DND-41 (cell line): Measurements from ENCODE around the gene TMEM253.
A peak's percentile ranks its signal among the peaks of the same experiment; 100 is the strongest.

Experiments
- ATAC-seq: fragments of 200-7000 bp; cut with Tn5 transposase; 3 replicates; pipeline ENCODE4 v1.9.1; 2021; ENCODE audit warnings: low read depth; ENCODE audit not compliant: insufficient read depth
- DNase-seq: peaks from one replicate; pipeline ENCODE4 v3.0.0-alpha.2; 2020
- H2AFZ ChIP-seq: 2 replicates; pipeline ENCODE4 v1.6.0; 2012; ENCODE audit warnings: low read depth, low read length
- H3K27ac ChIP-seq: 2 replicates; pipeline ENCODE4 v1.5.1; 2012; ENCODE audit warnings: low read length, inconsistent platforms
- H3K27me3 ChIP-seq: fragments of 200-600 bp; sonication (generic); 2 replicates; pipeline ENCODE4 v1.6.0; 2012; ENCODE audit warnings: low read length, mild to moderate bottlenecking, inconsistent platforms; ENCODE audit not compliant: insufficient read depth, poor library complexity
- H3K36me3 ChIP-seq: 2 replicates; pipeline ENCODE4 v1.5.1; 2012; ENCODE audit warnings: low read length, inconsistent platforms; ENCODE audit not compliant: insufficient read depth
- H3K4me1 ChIP-seq: 2 replicates; pipeline ENCODE4 v1.5.1; 2012; ENCODE audit warnings: mild to moderate bottlenecking, low read length; ENCODE audit not compliant: insufficient read depth
- H3K4me2 ChIP-seq: 2 replicates; pipeline ENCODE4 v1.6.0; 2012; ENCODE audit warnings: mild to moderate bottlenecking, moderate library complexity, low read length, inconsistent platforms; ENCODE audit not compliant: insufficient read depth
- H3K4me3 ChIP-seq, 2 experiments: fragments of 200-600 bp in 1 of 2; shearing (Covaris generic) in 1 of 2; 2 replicates each; pipeline ENCODE4 v1.5.1; 2012 to 2016; ENCODE audit warnings: inconsistent platforms in 2 of 2, low read length in 2 of 2, mild to moderate bottlenecking in 2 of 2, low read depth in 1 of 2, moderate library complexity in 1 of 2
- H3K79me2 ChIP-seq: 2 replicates; pipeline ENCODE4 v1.6.0; 2012; ENCODE audit warnings: low read length, inconsistent platforms; ENCODE audit not compliant: insufficient read depth
- H3K9ac ChIP-seq: 2 replicates; pipeline ENCODE4 v1.6.0; 2012; ENCODE audit warnings: low read depth, mild to moderate bottlenecking, inconsistent platforms, low read length, moderate library complexity
- H3K9me3 ChIP-seq: 2 replicates; pipeline ENCODE4 v1.5.1; 2012; ENCODE audit warnings: low read length, moderate library complexity, mild to moderate bottlenecking, inconsistent platforms; ENCODE audit not compliant: insufficient read depth, severe bottlenecking
- H4K20me1 ChIP-seq: 2 replicates; pipeline ENCODE4 v1.6.0; 2012; ENCODE audit warnings: low read length; ENCODE audit not compliant: insufficient read depth
- CTCF ChIP-seq: IDR thresholded peaks from 2 replicates; pipeline ENCODE4 v1.5.1; 2012; ENCODE audit warnings: borderline replicate concordance, low read length, moderate library complexity, mild to moderate bottlenecking; ENCODE audit not compliant: poor library complexity, severe bottlenecking; ENCODE audit errors: extremely low read depth
- EZH2 ChIP-seq: IDR thresholded peaks from 3 replicates; pipeline ENCODE4 v1.6.1; 2012; ENCODE audit warnings: borderline replicate concordance, low read depth, mild to moderate bottlenecking, moderate library complexity, low read length, inconsistent platforms; ENCODE audit not compliant: severe bottlenecking

The TMEM253 gene

GRCh38 chr14:21098076-21098891 lies 2.6 kb upstream of the TMEM253 start, which contains the start of gene ZNF219:
Gene ZNF219 (minus strand): TSS chr14:21098655. CDS start chr14:21093591, 5,064 bp downstream.
- H3K4me3 ChIP-seq: peak within 1 kb of the TSS; percentile 73 to 79
- H2AFZ ChIP-seq: peak within 1 kb of the TSS; percentile 76
- H3K79me2 ChIP-seq: peaks cover 16% of the 10 kb centered on the region
- no peaks in the 10 kb centered on the region; the same call in 1 of the 2 replicates for H4K20me1 ChIP-seq
- H3K36me3 ChIP-seq: no peaks in the 10 kb centered on the region; the same call in 1 of the 2 replicates
- H3K27me3 ChIP-seq: no peaks in the 10 kb centered on the region
- H3K4me2 ChIP-seq: peak within 1 kb of the TSS; percentile 90
- DNase-seq: peak; percentile 65
- peak within 1 kb of the TSS; percentile 80 for H3K27ac ChIP-seq
- H3K9me3 ChIP-seq: no peaks in the 10 kb centered on the region
- H3K9ac ChIP-seq: peak within 1 kb of the TSS; percentile 69
- peaks cover 53% of the 10 kb centered on the region for H3K4me1 ChIP-seq
- no peak for TF ChIP-seq CTCF
- no peak for TF ChIP-seq EZH2
- peak; percentile 56 for ATAC-seq

DNA sequence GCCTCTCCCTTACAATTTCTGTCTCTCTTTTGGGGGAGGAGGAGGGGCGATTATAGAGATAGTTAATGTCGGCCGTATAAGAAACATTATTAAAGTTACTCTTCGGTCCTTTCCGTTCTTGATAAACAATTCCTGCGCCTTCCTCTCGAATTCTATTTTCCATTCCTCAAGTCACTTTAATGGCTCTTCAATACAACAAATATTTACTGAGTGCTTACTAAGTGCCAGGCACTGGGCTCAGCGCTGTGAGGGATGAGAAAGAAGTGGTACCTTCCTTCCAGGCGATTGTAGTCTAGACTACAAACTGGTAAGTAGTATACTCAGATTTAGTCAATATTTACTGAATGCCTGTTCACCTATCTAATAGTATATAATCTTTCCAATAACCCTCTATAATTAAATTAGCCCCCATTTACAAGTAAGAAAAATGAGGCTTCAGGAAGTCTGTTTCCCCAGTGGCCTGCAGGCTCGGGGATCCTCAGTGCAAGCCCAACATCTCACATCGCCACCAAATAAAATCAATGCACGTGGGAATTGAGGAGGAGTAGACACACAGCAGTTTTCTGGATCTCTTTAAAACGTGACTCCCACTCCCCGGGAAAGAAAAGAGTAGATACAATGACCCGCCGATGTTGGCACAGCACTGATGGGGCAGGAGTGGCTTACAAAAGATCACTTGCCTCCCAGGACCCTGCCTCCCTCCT lies 1.8 kb upstream of the TMEM253 start:
- Histone ChIP-seq H3K79me2 (peaks cover 17% of the 10 kb centered on the region), H3K9me3 (no peaks in the 10 kb centered on the region), H3K36me3 (no peaks in the 10 kb centered on the region), H3K27ac (peak overlapping the region; percentile 80), H2AFZ (peak overlapping the region; percentile 76), H3K4me2 (peak overlapping the region; percentile 90), H4K20me1 (no peaks in the 10 kb centered on the region; the same call in 1 of the 2 replicates), H3K4me1 (peaks cover 53% of the 10 kb centered on the region), H3K4me3 (peak overlapping the region; percentile 73 to 79), H3K27me3 (no peaks in the 10 kb centered on the region), H3K9ac (peak overlapping the region; percentile 69)
- TF ChIP-seq CTCF (no peak), EZH2 (no peak)
- DNase-seq (no peak), ATAC-seq (no peak)

DNA sequence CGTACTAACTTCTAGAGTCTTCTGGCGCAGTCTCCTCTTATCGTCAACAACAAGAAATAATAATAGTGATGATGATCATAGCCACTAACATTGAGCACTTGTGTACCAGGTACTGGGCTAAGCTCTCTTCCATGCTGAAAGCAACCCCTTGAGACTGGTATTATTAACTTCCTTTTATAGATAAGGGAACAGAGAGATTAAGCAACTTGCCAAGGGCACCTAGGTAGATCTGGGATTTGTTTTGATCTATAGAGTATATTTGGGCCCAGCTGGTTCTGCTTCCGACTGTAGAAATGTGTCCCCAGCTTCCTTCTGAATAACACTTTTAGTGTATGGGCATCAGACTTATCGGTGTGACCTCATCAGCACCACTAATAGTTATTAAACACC lies 1.3 kb upstream of the TMEM253 start:
- H3K4me2 ChIP-seq: peak overlapping the region; percentile 90
- ATAC-seq (no peak), DNase-seq (no peak)
- H3K27ac ChIP-seq: peak overlapping the region; percentile 80
- peak overlapping the region in 1 of 2 experiments; percentile 73; a peak in 3 of 4 replicates for H3K4me3 ChIP-seq
- H3K4me1 ChIP-seq: peaks cover 55% of the 10 kb centered on the region
- H3K9me3 ChIP-seq: no peaks in the 10 kb centered on the region
- H3K9ac ChIP-seq: peak overlapping the region; percentile 69
- H4K20me1 ChIP-seq: no peaks in the 10 kb centered on the region; the same call in 1 of the 2 replicates
- H3K27me3 ChIP-seq: no peaks in the 10 kb centered on the region
- no peak for TF ChIP-seq CTCF
- no peak for TF ChIP-seq EZH2
- H2AFZ ChIP-seq: no peak overlapping the region
- no peaks in the 10 kb centered on the region for H3K36me3 ChIP-seq
- peaks cover 21% of the 10 kb centered on the region for H3K79me2 ChIP-seq
